Stimulated activated CD8-positive, alpha-beta memory T cell treated with anti-CD3 and anti-CD28 coated beads, Interleukin-4, amount 100 ng/mL, for 24 hours (primary cell): ENCODE measurements around the gene TRUB1.
"Not testable (repeated sequence)": the region's sequence is repeated elsewhere in the genome, so short reads cannot be mapped to it uniquely, and the experiment has no call there.

ENCODE experiments used
- DNase-seq: peaks from one replicate; pipeline ENCODE4 v3.0.0-alpha.2; 2020; ENCODE audit warnings: low read depth

Gene TRUB1

DNA sequence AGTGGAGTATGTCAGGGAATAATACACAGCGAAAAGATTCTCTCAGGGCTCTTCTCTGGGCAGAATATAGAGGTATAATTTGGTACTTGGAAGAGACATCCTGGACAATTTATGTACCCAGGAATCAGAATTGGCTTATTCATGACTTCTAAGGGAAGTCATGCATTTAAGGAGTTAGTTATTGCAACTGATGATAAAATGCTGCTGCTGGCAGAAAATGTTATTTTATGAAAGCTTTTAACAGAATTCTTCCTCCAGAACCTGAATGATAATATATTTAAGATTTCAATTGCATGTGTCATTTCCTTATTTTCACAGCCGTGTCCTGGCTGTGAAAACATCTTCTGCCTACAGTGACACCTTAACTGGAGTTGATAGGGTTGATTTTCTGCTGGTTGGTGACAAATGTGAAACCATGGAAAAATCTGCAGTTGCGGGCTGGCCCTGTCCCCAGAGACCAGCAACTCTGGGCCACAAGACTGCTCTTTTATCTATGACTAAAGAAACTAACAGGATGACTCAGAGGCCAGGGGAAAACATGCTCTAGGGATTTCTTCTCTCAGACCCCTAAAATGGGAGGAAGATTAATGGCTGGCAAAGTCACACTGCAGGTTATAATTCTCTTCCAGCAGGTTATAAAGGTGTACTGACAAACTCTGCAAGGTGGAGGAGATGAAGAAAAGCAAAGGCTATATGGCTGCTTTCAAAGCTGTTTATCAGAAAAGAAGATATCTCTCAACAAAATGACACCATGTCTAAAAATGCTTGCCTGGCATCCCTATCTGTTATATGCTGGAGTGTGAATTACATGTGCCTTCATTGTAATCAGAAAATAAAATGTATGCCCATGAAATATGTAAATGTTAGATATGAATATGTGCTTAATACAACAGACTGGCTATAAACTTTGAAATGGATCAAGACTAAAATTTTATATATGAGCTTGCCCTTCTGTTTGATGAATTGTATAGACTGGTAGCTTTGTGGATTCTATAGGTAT lies 12.1 kb upstream of the TRUB1 start:
- no peak for DNase-seq

DNA sequence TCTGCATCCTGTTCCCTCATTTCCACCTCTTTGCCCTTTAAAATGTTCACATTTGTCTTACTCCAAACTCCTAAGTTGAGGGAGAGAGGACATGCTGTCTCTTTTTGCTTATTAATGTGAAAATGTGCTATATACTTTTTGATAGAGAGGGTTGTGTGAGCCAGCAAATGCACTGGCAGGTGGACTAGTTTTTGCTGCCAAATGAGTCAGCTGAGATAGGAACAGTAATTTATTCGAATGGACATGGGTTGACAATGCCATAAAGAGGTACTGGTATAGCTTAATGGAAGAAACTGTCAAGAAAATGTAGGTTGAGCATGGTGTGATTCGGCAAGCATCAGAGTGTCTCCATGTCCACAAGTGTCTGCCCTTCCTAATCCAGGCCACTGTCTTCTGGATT lies 9.2 kb upstream of the TRUB1 start:
- no peak for DNase-seq

DNA sequence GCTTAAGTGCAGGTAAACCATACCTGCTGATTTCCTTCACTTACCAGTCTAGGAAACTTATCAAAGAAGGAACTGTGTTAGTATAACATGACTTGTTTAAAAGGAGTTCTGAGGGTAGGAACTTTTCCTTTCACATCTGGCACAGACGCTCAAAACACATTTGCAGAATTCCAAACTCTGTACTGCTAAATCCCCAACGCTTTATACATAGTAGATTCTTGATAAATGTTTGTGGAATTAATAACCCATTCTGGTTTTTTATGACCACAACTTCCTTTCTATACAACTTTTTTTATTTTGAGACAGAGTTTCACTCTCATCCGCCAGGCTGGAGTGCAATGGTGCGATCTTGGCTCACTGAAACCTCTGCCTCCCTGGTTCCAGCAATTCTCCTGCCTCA lies 7.7 kb upstream of the TRUB1 start:
- DNase-seq = no peak

DNA sequence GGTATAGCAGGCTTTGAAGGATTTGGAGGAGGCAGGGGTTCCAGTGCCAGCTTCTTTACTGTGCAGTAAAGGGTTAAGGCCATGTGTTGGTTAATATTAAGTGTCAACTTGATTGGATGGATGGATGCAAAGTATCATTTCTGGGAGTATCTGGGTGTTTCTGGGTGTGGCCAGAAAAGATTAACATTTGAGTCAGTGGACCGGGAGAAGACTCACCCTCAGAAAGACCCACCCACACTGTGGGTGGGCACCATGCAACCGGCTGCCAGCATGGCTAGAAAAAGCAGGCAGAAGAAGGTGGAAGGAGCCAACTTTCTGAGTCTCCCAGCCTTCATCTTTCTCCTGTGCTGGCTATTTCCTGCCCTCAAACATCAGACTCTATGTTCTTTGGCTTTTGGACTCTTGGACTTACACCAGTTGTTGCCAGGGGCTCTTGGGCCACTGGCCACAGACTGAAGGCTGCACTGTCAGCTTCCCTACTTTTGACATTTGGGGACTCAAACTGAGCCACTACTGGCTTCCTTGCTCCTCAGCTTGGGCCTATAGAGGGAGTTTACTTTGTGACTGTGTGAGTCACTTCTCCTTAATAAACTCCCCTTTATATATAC lies 6.8 kb upstream of the TRUB1 start:
- DNase-seq = no peak

DNA sequence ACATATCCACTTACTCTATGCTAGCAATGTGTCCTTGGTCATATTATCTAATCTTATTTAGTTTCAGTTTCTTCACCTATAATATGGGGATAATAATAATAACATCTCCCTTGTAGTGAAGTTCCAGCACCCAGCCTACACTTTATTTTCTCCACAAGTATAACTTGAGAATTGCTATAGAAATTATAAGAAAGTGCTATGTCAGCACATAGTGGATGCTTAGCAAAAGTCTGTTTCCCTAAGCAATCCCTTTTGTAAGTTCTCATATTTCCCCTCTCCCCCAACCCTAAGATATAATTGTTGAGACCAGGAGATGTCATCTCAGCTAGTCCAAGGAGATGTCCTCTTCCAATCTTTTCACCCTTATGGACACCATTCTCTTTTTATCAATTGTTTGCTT lies 5.8 kb upstream of the TRUB1 start:
- DNase-seq = no peak

DNA sequence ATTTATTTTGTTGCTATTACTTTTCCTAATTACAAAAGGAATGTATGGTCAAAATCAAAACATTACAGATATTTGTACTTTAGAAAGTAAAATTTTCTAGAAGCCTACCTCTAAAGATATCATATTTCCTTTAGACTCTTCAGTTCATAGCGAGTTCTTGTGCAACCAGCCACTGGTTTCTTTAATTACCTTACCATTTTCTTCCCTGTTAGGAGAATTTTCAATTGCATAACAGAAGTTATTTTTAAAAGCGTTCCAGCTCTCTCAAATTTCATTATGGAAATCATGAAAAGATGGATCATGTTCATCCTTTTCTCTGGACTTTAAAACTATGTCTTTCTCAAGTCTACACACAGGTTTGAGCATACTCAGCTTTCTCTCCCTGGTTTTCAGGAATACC lies 5.0 kb upstream of the TRUB1 start:
- DNase-seq = no peak

DNA sequence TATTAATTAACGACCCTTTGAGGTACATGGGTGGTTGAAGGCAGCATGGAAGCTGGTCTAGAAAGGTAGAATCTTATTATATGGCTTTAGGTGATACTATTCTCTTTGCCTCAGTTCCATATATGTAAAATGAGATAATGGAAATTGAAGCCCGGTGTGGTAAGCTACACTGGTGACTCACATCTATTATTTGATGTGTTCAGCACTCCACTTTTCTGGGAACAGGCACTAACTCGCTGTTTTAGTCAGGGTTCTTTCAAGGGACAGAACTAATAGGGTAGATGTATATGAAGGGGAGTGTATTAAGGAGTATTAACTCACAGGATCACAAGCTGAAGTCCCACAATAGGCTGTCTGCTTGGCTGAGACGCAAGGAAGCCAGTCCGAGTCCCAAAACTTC lies 4.4 kb upstream of the TRUB1 start:
- no peak for DNase-seq

DNA sequence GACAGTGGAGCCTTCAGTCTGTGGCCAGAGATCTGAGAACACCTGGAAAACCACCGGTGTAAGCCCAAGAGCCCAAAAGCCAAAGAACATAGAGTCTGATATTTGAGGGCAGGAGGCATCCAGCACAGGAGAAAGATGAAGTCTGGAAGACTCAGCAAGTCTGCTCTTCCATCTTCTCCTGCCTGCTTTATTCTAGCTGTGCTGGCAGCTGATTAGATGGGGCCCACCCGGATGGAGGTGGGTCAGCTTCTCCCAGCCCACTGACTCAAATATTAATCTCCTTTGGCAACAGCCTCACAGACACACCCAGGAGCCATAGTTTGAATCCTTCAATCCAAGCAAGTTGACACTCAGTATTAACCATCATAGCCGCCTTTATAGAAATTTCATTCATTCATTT lies 4.0 kb upstream of the TRUB1 start:
- DNase-seq = not testable (repeated sequence)

DNA sequence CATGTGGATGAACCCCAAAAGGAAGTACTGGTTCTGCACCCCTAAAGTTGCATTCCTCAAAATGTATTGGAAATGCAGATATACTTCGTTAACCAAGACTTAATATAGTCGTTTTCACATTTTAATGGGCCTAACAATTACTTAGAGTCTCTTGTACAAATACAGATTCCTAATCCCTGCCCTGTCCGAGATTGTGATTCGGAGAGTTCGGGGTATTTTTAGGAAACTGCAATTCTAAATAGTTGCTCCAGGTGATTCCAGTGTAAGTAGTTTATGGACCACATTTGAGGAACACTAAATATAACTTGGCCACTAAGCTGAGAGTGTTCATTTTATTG lies 830 bp downstream of the TRUB1 start:
- DNase-seq = no peak

DNA sequence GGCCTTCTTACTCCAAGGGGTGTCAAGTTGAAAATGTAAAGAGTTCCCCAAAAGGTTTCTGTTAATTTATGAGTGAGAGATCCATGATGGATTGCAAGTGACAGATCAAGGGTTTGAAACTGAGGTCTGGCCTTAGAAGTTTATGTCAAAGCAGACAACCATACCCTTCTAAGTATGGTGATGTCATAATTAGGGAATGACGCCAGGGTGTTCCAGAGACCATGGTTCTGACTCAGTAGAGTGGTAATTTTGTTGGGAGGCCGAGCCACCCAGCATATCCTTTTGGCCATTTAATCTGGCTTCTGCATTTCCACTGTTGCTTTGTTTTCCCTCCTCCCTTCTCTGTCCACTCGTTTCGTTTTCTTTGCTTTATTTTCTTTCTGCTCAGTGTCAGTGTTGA lies 2.7 kb downstream of the TRUB1 start:
- DNase-seq = no peak

DNA sequence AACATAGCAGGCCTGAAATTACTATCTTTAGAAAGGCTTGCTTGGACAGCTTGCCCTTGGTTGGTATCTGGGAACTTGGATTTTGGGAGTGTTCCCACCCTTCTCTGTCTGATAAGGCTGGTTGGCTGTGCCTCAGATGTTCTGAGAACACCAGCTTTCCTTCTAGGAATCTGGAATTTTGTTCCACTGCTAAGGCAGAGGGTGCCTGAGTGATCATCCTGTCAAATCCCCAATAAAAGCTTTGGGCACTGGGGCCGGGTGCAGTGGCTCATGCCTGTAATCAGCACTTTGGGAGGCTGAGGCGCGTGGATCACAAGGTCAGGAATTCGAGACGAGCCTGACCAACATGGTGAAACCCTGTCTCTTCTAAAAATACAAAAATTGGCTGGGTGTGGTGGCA lies 5.0 kb downstream of the TRUB1 start:
- DNase-seq = no peak

DNA sequence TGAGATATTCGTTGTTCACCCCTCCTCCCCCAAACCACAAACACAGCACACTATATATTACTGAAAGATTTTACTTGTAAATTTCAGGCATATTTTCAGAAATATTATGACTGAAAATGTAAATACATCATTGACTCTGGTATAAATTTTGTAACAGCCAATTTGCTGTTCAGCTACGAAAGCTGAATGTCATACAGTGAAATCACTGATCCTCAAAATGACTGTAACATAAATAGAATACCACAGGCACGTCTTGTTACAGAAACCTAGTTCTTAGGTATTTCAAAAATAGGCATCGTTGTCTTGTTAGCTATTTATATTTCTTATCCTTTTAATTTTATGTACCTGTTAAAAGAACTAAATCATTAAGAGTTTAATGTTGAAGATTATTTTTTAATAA lies 15.1 kb downstream of the TRUB1 start:
- no peak for DNase-seq

DNA sequence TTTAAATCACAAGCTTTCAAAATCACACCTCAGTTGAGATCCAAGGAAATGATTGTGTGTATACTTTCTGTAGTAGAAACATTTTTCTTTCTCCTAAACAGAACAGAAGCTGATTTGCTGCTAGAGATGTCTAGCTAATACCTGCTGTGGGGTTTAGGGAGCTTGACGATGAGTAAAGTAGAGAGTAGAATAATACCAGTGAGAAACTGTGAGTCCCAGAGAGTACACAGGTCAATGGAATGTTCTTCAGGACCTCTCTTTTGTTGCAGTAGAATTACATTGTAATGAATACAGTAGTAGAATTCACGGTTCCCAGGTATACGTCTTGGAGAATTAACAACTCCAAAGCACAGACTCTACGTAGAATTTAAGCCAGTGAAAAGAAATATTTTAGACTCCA lies 18.0 kb downstream of the TRUB1 start:
- DNase-seq = no peak

DNA sequence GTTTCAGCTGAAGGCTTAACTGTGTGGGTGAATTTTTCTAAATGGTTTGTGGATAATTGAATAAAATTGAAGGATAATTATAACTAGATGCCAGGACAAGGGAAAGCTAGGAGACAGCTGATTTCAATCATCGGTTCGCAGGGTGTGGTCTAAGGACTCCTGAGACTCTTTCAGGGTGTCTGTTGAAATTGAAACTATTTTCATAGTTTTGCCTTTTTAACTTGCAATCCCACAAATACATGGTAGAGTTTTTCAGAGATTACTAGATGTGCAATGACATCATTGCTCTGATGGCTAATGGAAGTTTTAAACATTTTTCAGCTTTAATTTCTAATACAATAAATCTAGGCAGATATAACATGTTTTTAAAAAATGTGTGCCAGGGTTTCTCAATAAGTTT lies 18.5 kb downstream of the TRUB1 start:
- DNase-seq = no peak

DNA sequence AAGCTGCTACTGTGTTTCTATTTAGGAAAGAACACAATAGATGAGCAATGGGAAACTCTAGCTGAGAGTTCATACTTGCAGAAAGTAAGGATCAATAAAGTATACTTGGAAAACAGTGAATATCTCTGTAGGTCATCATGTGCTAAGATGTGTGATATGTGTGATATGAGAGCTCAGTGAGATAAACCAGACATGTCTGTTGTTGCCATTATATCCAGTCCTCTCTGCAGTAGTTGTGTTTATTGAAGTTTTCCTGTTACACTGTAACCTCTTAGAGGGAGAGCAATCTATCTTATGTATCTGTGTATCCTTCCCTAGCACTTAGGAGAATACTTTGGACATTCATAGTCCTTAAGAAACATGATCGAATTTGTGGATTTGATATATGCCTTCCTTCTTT lies 19.1 kb downstream of the TRUB1 start:
- DNase-seq = no peak

DNA sequence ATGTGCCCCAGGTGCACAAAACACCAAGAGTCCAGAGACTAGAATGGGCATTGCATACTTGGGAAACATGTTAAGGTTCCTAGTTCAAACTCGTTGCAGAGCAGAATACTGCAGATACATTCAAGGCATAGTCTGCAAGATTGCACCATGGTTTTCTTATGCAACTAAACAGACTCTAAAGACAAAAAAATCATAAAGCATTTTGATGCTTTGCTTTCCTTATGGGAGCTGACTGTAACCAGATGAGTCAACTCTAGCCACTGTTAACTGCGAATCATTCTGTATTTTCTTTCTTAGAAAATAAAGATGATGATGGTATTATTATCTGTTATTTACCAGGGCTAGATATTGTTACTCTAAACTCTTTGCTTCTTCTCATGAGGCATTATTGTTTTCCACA lies 19.7 kb downstream of the TRUB1 start:
- DNase-seq = no peak

DNA sequence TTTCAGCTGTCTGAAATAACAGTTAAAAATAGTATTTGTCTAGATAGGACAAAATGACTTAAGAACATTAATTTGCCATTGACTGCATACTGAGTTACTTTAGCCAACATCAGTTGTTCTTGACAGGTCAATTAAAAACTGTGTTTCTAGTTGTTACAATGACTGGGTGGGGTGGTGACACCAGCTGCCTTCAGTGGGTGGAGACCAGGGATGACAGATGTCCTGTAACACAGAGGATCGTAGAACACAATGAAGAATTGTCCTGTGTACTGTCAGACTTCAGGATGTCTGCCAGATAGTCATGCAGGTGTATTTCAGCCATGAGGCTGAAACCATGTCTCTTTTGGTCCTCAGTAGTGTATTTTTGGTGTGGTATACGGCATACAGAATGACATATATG lies 24.4 kb downstream of the TRUB1 start:
- no peak for DNase-seq

DNA sequence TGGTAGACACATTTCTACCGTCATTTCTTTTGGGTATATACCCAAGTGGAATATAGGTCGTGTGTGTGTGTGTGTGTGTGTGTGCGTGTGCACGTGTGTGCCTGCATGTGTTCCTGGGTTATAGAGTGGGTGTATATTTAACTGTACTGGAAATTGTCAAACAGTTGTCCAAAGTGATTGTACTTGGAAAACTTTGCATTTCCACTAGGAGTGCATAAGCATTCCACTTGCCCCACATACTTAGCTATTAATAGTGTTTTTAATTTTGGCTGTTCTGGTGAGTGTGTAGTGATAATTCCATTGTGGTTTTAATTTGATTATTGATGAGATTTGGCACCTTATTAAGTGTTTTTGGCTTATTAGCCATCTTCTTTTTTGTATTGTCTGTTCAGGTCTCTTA lies 25.9 kb downstream of the TRUB1 start:
- no peak for DNase-seq

DNA sequence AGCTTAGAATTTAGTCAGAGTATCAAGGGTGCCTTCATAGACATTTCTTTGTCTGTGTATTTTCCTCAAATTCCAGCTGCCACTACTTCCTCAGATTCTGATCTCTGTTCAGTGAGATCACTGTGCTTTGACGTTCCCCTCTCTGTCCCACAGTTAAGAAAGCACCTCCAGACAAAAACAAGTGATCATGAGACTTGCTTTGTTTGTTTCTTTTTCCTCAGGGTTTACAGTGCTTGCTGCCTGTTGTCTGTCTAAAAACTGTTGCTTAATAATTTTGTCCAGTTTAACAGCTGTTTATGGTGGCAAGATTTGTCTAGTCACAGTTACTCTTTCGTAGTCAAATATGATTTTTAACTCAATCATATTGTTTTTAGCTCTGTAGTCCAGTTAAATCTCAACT lies 29.1 kb downstream of the TRUB1 start:
- no peak for DNase-seq

DNA sequence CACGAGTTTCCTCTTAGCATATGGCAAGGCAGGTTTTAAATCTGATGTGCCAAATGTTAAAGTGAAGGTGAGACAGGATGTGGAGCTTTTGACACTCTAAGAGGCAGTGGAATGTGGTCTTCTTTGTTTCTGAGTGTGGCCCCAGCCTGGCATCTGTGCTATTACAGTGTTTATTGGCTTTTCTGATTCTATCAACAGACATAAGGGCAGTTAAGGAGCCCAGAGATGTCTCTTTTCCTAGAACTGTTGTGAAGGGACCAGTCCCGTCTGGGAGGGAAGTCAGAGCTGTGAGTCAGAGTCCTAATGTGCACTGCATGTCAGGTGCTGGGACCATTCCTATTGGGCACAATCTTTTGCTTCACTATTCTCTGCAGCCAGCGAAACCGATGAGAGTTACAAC lies 32.5 kb downstream of the TRUB1 start:
- no peak for DNase-seq

DNA sequence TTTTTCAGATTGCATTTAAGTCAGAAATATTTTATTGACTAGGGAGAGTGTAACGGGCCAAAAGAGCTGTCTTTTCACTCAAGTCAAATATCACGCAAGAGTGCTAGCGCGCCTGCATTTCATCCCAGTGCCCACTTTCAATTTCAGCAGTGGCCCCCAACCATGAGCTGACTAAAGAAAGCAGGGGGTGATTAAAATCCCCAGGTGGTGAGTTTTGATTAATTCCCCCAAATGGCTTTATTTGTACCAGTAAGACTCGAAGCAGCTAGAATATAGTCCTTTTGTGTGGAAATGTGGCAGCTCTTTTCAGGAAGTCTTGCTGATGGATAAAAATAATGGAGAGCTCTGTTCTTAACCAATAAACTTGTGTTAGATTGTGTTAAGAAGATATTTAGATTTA lies 35.3 kb downstream of the TRUB1 start:
- DNase-seq = no peak

DNA sequence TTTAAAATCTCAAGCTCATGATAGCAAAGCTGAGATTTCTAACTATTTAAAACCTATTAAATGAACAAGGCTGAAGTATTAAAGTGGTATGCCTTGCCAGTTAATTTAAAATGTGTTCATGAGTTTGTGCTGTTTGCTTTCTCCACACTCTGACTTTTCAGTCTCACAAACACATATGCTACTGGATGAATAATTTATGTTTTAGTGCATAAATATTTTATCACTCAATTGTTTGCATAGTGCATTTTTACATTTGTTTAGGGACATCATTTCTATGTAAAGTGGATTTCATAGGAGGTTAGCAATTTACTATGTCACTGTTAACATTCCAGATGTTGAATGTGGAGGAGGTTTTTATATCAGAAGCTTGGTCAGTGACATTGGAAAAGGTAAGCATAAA lies 36.0 kb downstream of the TRUB1 start:
- no peak for DNase-seq

DNA sequence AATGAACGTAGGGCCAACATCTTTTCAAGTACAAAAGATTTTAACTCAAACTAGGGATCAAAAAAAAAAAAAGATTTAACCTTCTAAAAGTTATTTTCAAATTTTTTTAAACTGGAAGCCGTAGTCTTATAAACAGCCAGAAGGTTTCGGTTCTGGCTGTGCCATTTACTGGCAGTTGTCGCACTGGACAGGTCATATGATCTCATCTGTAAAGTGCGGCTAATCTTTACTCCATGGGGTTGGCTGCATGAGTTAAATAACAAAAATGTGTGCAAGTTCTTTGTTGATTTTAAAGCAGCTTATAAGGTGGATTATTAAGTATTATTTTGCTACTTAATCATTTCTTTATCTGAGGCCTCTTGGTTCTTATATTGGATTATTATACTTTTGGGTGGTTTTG lies 36.6 kb downstream of the TRUB1 start:
- DNase-seq = no peak

DNA sequence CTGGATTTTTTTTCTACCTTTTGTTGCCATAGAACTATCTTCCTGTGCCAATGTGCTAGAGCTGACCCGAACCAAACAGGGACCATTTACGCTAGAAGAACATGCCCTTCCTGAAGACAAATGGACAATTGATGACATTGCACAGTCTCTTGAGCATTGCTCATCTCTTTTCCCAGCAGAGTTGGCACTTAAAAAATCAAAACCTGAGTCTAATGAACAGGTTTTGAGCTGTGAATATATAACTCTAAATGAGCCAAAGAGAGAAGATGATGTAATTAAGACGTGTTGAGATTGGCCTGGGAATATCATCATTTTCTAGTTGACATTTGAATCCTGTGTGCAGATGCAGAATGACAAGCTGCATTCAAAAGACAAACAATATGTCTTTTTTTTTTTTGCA lies 37.1 kb downstream of the TRUB1 start:
- no peak for DNase-seq
